GM21529 (cell line): ENCODE results near the gene TRIM14.
"Not testable (repeated sequence)": the region's sequence is repeated elsewhere in the genome, so short reads cannot be mapped to it uniquely, and the experiment has no call there.

Source experiments
- ATAC-seq: cut with Tn5 transposase; IDR thresholded peaks from one replicate; pipeline ENCODE4 v1.9.1; 2021; ENCODE audit not compliant: unreplicated experiment

TRIM14 gene

DNA sequence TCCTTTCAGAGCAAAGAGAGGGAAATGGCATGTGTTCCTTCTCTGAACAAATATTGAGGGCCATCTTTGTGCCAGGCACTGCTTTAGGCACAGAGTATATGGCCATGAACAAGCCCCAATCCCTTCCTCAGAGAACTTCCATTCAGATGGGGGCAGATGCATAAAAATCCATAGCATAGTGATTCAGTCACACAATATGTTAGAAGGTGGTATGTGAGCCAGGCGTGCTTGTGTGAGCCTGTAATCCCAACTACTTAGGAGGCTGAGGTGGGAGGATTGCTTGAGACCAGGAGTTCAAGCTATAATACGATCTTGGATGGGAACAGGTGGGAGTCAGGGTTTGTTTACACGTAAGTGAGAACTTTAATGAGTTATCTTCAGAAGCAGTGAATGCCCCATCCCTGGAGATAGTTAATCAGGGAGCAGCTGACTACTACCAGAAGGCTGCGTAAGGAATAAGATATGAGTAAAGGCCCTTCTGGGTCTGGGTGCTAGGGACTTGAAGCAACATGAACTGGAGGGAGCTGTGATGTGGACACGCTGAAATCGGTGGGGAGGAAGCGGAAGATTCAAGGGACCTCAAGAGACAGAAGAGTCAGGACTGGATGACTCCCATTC is 35.3 kb downstream of the TRIM14 start:
- ATAC-seq, result no peak

DNA sequence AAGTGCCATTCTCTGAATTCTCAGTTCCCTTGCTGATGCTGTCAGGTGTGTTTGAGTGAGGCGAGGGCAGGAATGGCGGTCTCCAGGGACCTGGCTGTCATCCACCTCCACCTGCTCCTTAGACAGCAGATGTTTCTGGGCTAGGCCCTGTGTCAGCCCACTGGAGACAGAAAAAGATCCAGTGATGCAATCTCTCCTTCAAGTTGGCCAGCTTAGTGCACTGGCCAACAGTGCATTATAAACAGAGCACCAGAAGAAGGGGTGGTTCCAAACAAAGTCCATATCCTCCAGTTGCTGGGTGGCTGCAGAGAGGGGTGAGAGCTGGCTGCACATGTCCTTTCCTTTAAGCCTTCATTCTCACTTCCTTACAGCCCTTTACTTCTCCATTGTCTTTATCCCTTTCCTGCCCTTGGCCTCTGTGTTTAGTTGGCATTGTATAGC is 35.9 kb downstream of the TRIM14 start:
- ATAC-seq, result no peak

DNA sequence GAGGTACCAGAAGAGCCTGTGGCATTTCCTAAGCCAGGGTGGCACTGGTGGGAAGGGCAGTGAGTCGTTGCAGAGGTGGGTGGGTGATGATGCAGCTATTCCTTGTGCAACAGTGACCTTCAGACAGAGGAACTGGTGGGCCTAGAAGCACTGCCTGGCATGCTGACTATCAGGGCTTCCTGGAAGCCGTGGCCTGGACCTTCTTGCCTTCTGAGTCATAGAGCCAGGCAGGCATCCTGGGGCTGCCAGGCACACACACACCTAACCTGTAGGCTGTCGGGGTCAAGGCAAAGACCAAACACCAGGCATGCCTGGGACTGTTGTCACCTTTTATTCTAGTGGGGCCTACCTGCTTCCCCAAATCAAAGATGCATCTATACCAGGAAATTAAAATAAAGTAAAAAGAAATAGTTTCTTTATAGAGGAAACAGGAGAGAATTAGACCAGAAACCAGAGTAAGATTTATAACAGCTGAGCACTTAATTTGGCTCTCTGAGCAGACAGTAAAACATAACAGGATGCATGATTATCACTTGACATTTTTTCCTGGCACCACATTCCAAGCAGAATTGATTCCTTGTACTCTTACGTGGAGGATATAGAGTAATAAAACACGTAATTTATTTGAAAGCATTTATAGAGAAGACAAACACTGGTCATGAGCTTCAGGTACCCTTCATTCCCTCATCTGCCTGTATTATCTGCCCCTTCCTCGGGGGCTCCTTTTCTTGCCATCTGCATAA is 37.4 kb downstream of the TRIM14 start:
- ATAC-seq, result no peak

- ATAC-seq, result no peak
Measured at GRCh38 chr9:98080780-98081179, 38.2 kb downstream of the TRIM14 start.

DNA sequence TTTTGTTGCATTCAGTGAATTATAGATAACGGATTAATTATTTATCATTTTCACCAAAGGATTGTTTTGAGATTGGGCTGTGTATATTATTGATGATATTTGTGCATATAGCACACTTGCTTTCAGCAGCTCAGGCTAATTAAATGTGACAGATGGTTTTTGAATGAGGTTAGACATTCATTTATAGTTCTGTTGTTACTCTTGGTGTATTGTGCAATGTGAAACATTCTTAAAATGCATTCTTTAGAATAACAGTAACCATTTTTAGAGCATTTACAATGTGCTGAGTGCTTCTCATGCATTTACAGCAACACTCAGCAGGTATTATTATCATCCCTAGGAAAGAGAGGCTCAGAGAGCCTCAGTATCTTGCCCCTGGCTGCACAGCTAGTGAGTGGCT is 38.7 kb downstream of the TRIM14 start:
- no peak for ATAC-seq

DNA sequence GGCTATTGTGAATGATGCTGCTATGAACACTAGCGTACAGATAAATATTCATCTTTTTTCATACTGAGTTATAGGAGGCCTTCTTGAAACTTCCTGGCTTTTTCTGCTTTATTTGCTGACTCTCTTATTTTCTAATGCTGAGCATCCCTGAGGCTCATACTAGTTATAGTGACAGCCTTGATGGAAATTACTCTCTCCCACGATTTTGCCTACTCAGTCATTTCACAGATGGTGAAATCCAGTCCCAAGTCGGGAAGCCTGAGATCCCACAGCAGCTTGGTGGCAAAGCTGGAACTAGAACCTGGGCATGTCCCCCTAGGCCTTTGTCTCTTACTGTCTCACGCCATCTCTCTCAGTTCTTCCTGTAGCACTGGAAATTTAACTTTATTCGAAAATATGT is 40.1 kb downstream of the TRIM14 start:
- ATAC-seq, result no peak

DNA sequence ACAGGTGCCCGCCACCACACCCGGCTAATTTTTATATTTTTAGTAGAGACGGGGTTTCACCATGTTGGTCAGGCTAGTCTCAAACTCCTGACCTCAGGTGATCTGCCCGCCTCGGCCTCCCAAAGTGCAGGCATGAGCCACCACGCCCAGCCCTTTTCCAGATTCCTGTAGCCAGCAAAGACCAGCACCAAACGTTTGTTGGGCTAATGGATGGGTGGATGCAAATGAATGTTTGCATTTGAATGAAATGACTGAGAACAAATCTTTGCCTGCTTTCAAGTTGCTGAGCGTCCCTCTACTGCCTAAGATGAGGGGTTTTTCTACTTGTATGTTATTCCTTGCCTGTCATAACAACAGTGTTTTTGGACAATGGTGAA is 42.5 kb downstream of the TRIM14 start:
- ATAC-seq, result not testable (repeated sequence)

DNA sequence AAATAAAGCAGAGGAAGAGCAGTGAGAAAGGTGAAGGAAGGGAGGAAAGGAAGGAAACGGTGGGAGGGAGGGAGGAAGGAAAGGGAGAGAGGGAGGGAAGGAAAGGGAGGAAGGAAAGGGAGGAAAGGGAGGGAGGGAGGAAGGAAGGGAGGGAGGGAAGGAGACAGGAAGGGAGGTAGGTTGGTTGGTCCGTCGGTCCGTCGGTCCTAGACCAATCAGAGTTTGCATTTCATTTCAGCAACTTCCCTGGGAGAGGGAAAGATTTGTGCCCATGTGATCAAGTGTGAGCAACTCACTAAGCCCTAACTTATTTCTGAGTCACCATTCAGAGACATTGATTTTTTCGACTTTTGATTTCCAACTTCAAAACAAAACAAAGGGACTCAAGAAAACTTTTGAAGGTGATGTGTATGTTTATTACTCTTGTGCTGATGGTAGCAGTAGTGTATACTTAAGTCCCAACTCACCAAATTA is 43.7 kb downstream of the TRIM14 start:
- ATAC-seq, result no peak

DNA sequence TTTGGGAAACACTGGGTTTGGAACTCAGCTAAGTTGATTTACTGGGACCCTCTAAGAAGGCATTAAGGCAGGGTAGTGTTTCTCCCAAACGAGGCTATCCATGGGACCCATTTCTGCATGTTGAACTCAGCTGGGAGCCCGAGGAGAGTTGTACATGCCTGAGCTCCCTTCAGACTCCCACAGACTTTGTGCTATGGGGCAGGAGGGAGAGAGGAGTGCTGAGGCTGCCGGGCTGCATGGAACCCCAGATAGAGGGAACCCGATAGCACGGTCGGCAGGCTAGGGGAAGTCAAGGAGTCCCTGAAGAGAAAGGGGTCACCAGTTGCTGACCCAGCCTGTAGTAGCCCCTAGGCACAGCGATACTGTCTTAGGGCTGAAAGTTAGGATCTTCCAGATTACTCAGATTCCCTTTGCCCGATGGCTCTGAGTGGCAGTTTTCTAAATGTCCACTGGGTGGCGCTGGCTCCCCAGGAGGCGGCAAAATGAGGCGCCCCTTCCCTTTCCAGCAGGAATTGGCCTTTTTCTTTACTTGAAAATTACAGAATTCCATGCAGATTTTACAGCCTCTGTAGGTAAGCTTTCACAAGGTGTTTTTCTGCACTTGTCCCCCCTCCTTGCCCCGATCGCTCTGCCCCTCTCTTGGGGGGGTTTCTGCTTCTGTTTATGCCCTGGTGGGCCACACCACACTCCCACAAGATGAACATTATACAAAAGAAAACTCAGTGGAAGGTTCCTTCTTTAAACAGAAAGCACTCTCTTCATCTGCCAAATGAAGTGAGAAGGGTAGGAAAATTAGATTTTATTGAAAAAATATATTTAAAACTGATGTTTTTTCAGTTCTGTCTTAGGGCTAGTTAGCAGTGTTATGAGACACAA is 44.7 kb downstream of the TRIM14 start:
- ATAC-seq, result peak; percentile 56

GRCh38 chr9:98071737-98072136 is 47.3 kb downstream of the TRIM14 start:
- no peak for ATAC-seq

GRCh38 chr9:98070704-98071103 is 48.3 kb downstream of the TRIM14 start:
- no peak for ATAC-seq

- no peak for ATAC-seq
Measured at GRCh38 chr9:98069551-98069950, 49.5 kb downstream of the TRIM14 start.

- no peak for ATAC-seq
Measured at GRCh38 chr9:98067184-98067583, 51.8 kb downstream of the TRIM14 start.

- ATAC-seq, result no peak
Measured at GRCh38 chr9:98066235-98066634, 52.8 kb downstream of the TRIM14 start.

DNA sequence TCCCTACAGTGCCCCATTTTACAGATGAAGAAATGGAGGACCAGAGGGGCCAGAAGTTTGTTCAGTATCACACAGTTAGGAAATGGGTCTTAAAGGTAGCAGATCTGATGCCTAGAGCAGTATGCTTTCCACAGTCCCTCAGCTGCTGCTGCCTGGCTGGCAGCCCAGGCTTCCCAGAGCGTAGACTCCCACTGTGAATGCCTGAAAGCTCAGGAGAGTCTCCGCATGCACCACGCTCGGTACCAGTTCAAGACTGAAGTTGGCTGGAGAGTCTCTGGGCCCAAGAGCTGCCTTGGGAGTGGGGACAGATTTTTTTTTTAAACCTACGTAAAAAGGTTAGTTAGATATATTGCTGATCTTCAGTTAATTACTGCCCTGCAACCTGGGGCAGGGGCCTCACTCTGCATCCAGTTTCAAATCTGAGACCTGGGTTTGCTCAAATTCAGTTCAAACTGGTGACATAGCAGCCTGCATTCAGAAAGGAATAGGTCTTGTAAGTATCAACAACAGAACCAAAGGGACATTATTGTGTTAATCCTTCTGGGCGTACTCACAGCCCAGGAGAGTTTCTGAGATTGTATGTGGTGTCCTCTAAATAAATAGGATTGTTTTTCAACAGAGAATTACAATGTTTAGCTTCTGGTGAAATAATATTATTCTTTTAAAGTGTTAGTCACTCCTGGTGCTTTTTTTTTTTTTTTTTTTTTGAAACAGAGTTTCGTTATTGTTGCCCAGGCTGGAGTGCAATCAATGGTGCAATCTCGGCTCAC is 54.2 kb downstream of the TRIM14 start:
- ATAC-seq, result no peak

DNA sequence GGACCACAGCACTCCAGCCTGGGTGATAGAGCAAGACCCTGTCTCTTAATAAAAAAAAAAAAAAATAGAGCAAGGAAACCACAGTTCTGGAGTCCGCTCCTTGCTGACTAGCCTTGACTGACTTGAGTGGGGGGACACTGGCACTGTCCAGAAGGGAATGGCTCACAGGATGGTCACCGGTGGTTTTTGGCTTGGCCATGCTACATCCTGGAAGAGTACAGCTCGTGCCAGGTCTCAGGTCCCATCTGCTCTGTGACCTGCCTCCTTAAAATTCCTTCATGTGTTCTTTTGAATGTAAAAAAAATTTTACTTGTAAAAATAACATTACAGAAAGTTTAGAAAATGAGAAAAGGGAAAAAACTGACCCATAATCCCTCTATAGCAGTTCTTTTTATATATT is 56.9 kb downstream of the TRIM14 start:
- ATAC-seq, result no peak

- no peak for ATAC-seq
Measured at GRCh38 chr9:98057138-98057799, 61.8 kb downstream of the TRIM14 start.

- peak; percentile 96 for ATAC-seq
Measured at GRCh38 chr9:98056269-98057137, 62.5 kb downstream of the TRIM14 start, which contains the start of gene NANS. Gene NANS (plus strand): TSS chr9:98056732. CDS start chr9:98056809, 77 bp downstream.

- no peak for ATAC-seq
Measured at GRCh38 chr9:98054376-98054951, 64.6 kb downstream of the TRIM14 start.
